ENCODE results near the gene VPS37B.

DNA sequence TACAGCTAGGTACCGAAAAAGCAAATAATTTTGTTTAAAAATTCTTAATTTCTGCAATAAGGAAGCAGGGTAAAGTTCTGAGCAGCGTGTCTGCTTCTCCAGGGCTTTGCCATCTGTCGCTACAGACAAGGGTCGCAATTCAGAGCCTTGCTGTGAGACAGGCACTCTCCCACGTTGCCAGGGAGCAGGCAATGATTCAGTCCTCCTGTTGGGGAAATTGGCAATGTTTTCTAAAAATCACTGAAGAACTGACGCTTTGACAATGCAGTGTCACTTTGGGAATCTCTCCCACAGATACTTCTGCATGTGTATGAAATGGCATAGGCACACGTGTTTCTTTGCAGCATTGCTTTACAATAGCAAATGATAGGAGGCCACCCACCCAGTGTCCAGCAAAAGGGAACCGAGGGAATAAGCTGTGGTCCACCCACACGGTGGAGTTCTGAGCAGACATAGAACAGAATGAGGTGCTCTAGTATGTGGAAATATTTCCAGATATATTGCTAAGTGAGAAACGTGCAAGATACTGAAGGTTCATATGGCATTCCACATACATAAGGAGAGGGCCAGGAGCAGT lies 76.6 kb downstream of the VPS37B start:
- TF ChIP-seq POLR2AphosphoS5 (IDR thresholded peaks at IDR 0.05) (no peak), CTCF (IDR thresholded peaks at IDR 0.05) (no peak)

All from esophagus muscularis mucosa (tissue), 3 donors.